NCI-H460 (cell line): ENCODE measurements around the gene STIM1. TPM values are rescaled to one million over a fixed set of nuclear protein-coding genes. Genes with fewer than 3 reads are reported as not detected.
A peak's percentile ranks its signal among the peaks of the same experiment; 100 is the strongest.
"Not testable (repeated sequence)": the region's sequence is repeated elsewhere in the genome, so short reads cannot be mapped to it uniquely, and the experiment has no call there.

Experiments
- DNase-seq: peaks from one replicate; pipeline ENCODE4 v3.0.0-alpha.2; 2016; ENCODE audit warnings: low read depth; ENCODE audit errors: extremely low read depth
- total RNA-seq: library from RNA; depleted of rRNA; stranded (reverse); fragments of >200 nt; shearing (Covaris generic); gene quantifications from 2 replicates; pipeline ENCODE4 v1.2.3, GENCODE V29; 2014

STIM1 gene
- total RNA-seq, 1 experiment from 2014 or later = 11.4 TPM

DNA sequence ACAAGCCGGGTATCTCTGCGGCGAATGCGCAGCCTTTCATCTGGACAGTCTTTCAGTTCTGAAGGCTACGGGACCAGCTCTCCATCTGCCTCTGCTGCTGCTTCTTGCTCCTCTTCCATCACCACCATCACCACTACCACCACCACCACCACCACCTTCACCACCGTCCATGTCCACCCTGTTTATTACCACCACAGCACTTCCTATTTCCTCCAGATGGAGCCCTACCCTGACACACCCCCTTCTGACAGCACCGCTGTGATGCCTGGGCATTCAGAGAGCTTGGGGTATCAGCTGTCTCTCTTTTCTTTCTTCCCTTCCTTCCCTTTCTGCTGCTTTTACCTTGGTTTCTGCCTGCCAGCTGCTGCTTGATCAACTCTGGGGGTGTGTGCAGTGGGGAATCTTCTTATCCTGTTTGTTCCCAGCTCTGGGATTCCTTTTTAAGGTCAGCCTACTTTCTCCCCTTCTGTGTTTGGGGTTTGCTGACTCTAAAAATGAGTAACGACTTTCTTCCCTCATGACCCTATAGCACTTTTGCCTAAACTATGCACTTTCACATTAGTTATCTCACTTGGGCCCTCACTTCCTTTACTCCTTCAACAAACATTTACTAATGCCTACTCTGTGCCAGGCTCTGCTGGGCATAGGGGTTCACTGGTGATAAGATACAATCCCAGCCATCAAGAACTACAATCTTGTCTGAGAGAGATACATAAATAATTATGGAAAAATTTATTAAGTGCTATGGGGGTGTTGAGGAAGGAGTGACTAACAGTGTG is 231.3 kb downstream of the STIM1 start:
- DNase-seq = no peak

DNA sequence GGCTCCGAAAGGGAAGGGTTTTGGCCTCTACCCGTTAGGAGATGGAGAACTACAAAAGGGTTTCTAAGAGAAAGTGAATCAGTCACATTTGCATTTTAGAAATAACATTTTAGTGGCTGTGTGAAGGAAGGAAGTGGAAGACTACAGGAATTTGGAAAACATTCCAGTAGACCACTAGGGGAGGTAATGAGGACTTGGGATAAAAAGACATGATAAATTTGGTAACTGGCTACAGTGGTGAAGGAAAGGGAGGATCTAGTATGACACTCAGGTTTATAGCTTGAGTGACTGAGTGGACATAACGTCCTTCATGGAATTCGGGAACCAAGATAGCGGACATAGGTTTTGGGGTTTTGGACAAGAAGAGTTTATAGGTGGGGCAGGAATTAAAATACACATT is 232.1 kb downstream of the STIM1 start:
- no peak for DNase-seq

DNA sequence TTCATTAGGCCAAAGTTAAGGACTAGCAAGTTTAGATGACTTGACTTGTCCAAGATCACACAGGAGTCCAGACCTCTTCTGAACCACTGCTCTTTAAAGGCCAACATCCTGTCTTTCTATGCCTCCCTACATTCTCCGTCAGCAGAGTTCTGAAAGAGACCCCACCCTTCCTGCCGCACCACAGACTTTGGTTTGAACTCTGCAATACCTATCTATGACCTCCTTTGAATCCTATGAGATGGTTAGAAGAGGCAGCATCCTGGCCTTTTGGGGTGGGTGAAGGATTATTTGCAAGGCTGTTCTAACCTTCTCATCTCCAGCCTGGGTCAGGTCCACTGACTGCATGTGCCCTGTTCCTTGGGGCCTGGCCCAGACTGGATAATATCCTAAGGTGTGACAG is 234.8 kb downstream of the STIM1 start:
- no peak for DNase-seq

DNA sequence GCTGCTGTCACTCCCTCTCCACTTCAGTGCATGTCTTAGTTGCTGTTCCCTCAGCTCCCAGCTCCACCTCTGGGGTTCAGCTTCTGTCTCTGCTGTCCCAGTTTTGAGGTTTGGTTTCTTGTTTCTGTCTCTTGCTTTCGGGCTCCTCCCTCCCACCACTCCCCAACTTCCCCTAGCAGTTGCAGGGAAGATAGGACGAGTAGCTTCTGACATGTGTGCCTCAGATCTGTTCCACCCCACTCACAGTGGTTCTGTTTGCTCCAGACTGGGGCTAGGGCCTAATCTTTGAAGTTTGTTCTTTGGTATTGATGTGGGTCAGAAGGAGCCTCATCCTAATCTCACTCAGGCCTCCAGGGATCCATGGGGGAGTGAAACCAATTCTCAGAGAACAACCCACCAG is 236.6 kb downstream of the STIM1 start:
- no peak for DNase-seq

GRCh38 chr11:4093519-4094347 is 238.3 kb downstream of the STIM1 start:
- DNase-seq = no peak

GRCh38 chr11:4094348-4095291 is 239.2 kb downstream of the STIM1 start, which contains the start of gene RRM1:
RRM1 (plus strand) TSS chr11:4094799; CDS start chr11:4095013, 214 bp downstream.
- peak; percentile 92 for DNase-seq

- DNase-seq = no peak
Measured at GRCh38 chr11:4095509-4096230, 240.2 kb downstream of the STIM1 start.

DNA sequence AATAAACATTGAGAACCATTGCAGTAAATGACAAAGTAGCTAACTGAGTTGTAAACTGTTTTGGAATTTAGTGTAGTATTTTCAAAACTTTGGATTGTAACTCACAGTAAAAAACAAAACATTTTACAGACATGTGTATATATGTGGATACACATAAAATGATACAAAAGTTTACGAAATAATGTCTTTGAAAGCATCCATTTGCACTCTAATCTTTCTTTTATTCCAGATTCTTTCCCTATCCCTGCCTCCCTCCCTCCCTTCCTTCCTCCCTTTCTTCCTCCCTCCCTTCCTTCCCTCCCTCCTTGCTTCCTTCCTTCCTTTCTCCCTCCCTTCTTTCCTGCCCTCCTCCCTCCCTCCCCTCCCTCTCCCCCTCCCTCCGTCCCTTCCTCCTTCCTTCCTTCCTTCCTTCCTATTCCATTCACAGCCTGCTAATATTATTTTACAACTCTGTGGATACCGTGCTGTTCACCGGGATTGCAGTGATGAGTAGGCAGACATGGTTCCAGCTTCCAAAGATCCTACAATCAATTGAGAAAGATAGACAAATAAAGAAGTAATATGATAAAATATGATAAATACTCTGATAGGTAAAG is 242.7 kb downstream of the STIM1 start:
- DNase-seq = no peak

GRCh38 chr11:4102711-4103110 is 247.2 kb downstream of the STIM1 start:
- DNase-seq = no peak

DNA sequence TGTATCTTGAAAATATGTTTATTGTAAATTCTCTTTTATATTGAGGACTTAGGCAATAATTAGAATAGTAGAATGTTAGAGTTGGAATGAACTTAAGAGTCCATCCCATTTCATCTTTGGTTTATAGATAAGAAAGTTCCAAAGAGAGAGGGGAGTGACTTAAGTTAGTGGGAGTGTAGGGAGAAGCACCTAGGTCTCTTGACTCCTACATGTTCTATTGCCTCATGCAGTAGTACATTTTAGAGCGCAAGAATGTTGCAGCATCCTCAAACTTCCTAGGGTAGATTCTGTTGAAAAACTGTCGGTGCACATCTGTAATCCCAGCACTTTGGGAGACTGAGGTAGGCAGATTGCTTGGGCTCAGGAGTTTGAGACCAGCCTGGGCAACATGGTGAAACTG is 247.8 kb downstream of the STIM1 start:
- DNase-seq = no peak

GRCh38 chr11:4105916-4106315 is 250.5 kb downstream of the STIM1 start:
- DNase-seq = no peak

GRCh38 chr11:4111834-4112233 is 256.4 kb downstream of the STIM1 start:
- DNase-seq = no peak

DNA sequence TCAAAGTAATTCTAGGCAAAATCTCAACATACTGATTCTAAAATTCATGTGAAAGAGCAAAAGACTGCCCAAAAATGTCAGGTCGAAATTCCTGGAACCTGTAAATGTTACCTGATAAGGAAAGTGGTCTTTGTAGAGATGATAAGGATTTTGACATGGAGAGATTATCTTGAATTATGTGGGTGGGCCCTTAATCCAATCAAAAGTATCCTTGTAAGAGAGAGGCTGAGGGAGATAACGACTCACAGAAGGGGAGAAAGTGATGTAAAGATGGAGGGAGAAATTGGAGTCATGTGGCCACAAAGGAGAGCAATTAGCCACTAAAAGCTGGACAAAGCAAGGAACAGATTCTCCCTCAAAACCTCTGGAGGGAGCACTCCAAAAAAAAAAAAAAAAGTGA is 259.7 kb downstream of the STIM1 start:
- DNase-seq = no peak

- no peak for DNase-seq
Measured at GRCh38 chr11:4118107-4118506, 262.6 kb downstream of the STIM1 start.

GRCh38 chr11:4123218-4123617 is 267.8 kb downstream of the STIM1 start:
- no peak for DNase-seq

GRCh38 chr11:4125141-4125540 is 269.7 kb downstream of the STIM1 start:
- DNase-seq = no peak

GRCh38 chr11:4127357-4127756 is 271.9 kb downstream of the STIM1 start:
- no peak for DNase-seq

DNA sequence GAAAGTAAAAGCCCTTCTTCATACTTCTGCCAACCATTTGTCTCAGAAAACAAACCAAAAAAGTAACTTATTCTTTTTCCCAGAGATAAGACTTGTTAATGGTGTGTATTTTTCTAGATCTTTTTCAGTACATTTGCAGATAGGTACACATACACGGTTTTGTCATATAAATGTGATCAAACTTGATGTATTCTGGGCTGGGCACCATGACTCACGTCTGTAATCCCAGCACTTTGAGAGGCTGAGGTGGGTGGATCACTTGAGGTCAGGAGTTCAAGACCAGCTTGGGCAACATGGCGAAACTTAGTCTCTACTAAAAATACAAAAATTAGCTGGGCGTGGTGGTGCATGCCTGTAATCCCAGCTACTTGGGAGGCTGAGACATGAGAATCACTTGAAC is 274.8 kb downstream of the STIM1 start:
- DNase-seq = not testable (repeated sequence)

- no peak for DNase-seq
Measured at GRCh38 chr11:4134806-4135205, 279.3 kb downstream of the STIM1 start.

DNA sequence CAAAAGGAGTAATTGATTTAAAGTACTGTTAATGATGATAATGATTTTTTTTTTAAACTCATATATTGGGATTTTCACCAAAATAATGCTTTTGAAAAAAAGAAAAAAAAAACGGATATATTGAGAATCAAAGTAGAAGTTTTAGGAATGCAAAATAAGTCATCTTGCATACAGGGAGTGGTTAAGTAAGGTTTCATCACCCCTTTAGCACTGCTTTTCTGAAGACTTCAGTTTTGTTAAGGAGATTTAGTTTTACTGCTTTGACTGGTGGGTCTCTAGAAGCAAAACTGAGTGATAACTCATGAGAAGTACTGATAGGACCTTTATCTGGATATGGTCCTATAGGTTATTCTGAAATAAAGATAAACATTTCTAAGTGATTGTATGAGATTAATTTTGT is 283.0 kb downstream of the STIM1 start:
- DNase-seq = no peak
